ENCODE data around the gene TCF4.

GRCh38 chr18:55461848-55462247, 126.1 kb downstream of the TCF4 start:
- TF ChIP-seq CTCF (conservative IDR thresholded peaks at IDR 0.05; ENCODE audit: low read depth, low read length) = no peak
- TF ChIP-seq EZH2 (IDR thresholded peaks at IDR 0.05; ENCODE audit: borderline replicate concordance, low read depth, low read length, poor library complexity, severe bottlenecking) = no peak

All from A673 (cell line).